HL-60/S4 (cell line): Measurements from ENCODE around the gene UCN3.

Source experiments
- in situ Hi-C: fragments of 300-500 bp; cut with MboI; formaldehyde crosslinking; loops from 2 replicates; pipeline ENCODE4 v1.14.3; 2022; ENCODE audit warnings: low sequenced_read_pairs

Gene UCN3

DNA sequence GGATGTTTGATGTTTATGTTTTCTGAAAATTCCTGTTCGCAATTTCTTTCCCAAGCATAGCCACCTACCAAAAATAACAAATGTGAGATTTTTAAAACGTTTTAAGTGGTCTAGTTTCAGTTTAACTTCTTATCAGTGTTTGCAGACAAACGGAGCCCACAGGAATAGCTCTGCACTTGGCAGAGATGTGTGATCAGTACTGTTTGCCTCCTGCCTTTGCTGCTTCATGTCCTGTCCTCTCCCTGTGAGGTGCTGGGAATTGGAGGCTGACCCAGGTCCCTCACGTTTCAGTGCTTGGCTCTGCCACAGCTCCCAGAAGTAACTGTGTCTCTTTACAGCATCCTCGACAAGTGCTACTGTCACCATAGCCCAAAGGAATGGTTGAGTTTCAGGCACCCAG is 1.2 kb downstream of the UCN3 start:
- in situ Hi-C loops: no loop called here

- in situ Hi-C loops: no loop called here
Measured at GRCh38 chr10:5369362-5370158, 4.8 kb downstream of the UCN3 start.

GRCh38 chr10:5370493-5371352 is 6.0 kb downstream of the UCN3 start:
- in situ Hi-C loops: no loop called here

DNA sequence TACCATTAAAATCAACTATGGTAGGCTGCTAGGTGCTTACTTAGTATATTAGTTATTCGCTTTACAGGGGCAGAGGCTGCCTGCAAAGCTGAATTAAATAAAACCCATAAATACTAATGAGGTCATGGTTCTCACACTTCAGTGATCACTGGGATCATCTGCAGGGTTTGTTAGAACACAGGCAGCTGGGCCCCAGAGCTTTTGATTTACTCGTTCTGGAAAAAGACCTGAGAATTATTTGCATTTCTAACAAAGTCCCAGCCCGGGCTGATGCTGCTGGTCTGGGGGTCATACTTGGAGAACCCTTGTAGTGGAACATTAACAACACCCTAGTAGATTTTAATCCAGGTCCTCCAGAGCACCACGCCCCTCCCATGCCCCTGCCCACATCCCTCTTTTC is 8.5 kb downstream of the UCN3 start:
- in situ Hi-C loops: no loop called here

GRCh38 chr10:5373891-5374611 is 9.3 kb downstream of the UCN3 start:
- in situ Hi-C loops: no loop called here

DNA sequence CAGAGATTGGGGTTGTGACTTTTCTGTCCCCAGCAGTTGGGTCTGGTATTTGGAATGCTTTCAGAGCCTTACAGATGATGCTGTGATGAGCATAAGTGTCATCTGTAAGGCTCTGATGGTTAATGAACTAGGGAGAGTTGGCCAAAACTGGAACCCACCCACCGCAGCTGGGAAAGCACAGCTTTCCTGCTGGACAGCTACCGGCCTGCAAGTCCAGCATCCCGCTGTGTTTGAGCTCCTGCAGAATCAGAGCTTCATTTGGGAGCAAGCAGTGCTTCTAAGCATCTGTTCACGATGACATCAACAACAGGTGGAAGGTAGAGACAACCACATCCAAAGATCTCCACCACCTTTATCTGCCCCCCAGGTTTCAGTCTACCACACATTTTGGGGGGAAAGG is 11.7 kb downstream of the UCN3 start:
- in situ Hi-C loops: loop anchor here (25.0 kb wide), 1 partner anchor 539 kb away; the partner anchor contains the start of gene AKR1E2

GRCh38 chr10:5379202-5379601 is 14.4 kb downstream of the UCN3 start:
- in situ Hi-C loops: loop anchor here (25.0 kb wide), 1 partner anchor 542 kb away; the partner anchor contains the start of gene AKR1E2

GRCh38 chr10:5380395-5380794 is 15.6 kb downstream of the UCN3 start:
- in situ Hi-C loops: loop anchor here (25.0 kb wide), 1 partner anchor 543 kb away; the partner anchor contains the start of gene AKR1E2

DNA sequence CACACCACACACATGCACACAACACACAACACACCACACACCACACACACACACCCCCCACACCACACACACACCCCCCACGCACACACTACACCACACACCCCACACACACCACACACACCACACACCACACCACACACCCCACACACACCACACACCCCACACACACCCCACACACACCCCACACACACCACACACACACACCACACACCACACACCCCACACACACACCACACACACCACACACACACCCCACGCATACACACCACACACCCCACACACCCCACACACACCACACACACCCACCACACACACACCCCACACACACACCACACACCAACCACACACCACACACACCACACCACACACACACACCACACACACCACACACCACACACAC is 16.4 kb downstream of the UCN3 start:
- in situ Hi-C loops: loop anchor here (25.0 kb wide), 1 partner anchor 544 kb away; the partner anchor contains the start of gene AKR1E2

DNA sequence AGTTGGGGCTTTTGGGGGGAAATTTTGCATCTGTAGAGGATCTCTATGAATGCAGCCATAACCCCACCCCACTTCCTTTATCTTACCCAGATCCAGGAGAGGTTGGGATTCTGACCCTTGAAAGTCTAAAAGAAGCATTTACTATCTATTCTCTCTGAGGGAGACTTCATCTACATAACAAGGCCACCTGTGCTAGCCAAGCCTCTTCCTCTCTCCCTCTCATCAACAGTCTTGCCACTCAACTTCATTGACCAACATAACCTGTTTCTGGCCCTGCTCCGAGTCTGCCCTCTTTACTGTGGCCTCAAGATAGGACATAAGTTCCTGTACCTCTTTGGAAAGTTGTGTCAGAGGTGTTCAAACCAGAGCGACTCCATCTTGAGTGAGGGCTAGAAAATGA is 20.5 kb downstream of the UCN3 start:
- in situ Hi-C loops: loop anchor here (25.0 kb wide), 1 partner anchor 548 kb away; the partner anchor contains the start of gene AKR1E2

DNA sequence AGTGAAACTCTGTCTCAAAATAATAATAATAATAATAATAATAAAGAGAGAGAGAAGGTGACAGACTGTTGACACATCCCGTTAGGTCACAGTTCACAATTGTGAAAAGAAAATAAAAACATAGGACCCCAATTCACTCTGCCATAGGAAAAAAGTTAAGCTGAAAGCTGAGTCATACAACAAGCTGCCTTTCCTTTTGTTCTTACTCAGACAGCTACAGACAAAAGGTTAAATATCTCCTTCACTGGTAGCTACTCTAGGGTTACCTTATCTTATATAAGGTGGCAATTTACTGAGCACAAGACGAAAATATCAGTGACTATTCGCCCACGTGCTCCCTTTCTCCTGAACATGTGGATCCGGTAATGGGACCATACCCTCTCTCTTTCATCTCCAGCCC is 22.4 kb downstream of the UCN3 start:
- in situ Hi-C loops: loop anchor here (25.0 kb wide), 1 partner anchor 550 kb away; the partner anchor contains the start of gene AKR1E2

GRCh38 chr10:5390607-5391205 is 25.9 kb downstream of the UCN3 start:
- in situ Hi-C loops: loop anchor here (25.0 kb wide), 1 partner anchor 553 kb away; the partner anchor contains the start of gene AKR1E2

DNA sequence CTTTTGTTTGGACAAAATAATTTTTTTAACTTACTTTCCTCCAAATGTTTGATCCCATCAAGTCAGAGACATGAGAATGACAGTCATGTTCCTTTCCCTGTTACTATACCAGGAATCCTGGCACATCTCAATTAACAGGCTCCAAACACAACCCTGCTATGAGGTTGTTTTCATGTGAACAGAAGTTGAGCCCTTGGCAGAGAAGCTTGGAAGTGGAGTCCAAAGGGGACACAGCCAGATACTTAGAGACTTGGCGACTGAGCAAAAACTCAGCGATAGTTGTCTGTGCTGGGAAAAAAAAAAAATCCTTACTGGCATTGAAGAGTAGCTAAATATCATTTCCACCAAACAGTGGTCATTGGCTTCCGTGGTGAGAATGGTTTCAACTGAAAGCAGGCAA is 27.0 kb downstream of the UCN3 start:
- in situ Hi-C loops: loop anchor here (25.0 kb wide), 1 partner anchor 554 kb away; the partner anchor contains the start of gene AKR1E2

DNA sequence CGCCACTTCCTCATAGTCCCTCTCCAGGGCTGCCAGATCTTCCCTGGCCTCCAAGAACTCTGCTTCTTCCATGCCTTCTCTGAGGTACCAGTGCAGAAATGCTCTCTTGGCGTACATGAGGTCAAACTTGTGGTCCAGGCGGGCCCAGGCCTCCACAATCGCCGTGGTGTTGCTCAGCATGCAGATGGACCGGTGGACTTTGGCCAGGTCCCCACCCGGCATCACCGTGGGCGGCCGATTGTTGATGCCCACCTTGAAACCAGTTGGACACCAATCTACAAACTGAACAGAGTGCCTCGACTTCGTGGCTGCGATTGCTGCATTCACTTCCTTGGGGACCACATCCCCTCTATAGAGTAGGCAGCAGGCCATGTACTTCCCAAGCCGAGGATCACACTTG is 28.8 kb downstream of the UCN3 start:
- in situ Hi-C loops: loop anchor here (25.0 kb wide), 1 partner anchor 556 kb away; the partner anchor contains the start of gene AKR1E2

DNA sequence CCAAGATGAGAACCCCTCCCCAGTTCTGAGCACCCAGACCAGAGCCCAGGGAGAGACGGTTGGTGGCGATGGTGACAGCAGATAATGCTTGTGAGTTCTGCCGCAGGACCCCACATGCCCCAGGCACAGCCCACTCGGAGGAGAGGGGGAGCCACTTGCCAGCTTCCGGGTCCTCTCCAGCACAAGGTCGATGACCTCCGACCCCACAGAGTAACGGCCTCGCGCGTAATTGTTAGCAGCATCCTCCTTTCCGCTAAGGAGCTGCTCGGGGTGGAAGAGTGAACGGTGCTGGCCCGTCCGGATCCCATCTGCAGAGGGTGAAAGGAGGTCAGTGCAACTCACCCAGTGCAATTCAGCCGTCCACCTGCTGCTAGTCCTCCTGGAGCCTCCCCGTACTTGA is 30.4 kb downstream of the UCN3 start:
- in situ Hi-C loops: loop anchor here (25.0 kb wide), 1 partner anchor 558 kb away; the partner anchor contains the start of gene AKR1E2

- in situ Hi-C loops: loop anchor here (25.0 kb wide), 1 partner anchor 559 kb away; the partner anchor contains the start of gene AKR1E2
Measured at GRCh38 chr10:5396556-5397300, 32.0 kb downstream of the UCN3 start.

DNA sequence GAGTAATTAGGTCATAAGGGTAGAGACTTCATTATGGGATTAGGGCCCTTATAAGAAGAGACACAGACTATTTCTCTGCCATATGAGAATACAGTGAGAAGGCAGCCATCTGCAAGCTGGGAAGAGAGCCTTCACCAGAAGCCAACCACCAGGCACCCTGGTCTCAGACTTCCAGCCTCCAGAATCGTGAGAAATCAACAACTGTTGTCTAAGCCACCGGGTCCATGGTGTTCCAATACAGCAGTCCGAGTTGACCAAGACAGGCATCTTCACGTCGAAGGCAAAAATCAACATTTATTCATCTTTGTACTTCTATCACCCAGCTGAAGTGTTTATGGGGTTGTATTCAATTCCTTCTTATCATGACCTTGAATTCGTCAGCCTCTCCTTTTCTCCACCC is 34.6 kb downstream of the UCN3 start:
- in situ Hi-C loops: loop anchor here (25.0 kb wide), 1 partner anchor 562 kb away; the partner anchor contains the start of gene AKR1E2

GRCh38 chr10:5400468-5401240 is 35.9 kb downstream of the UCN3 start:
- in situ Hi-C loops: no loop called here

GRCh38 chr10:5402798-5403197 is 38.0 kb downstream of the UCN3 start:
- in situ Hi-C loops: no loop called here
